Medulla oblongata (tissue), 1 donor: ENCODE results near the gene FRYL.
"Not testable (repeated sequence)": the region's sequence is repeated elsewhere in the genome, so short reads cannot be mapped to it uniquely, and the experiment has no call there.

Experiments
- DNase-seq: peaks from one replicate; pipeline ENCODE4 v3.0.0-alpha.2; 2015; ENCODE audit errors: extremely low spot score

FRYL gene

GRCh38 chr4:48664938-48665337, 115.1 kb downstream of the FRYL start:
- no peak for DNase-seq

DNA sequence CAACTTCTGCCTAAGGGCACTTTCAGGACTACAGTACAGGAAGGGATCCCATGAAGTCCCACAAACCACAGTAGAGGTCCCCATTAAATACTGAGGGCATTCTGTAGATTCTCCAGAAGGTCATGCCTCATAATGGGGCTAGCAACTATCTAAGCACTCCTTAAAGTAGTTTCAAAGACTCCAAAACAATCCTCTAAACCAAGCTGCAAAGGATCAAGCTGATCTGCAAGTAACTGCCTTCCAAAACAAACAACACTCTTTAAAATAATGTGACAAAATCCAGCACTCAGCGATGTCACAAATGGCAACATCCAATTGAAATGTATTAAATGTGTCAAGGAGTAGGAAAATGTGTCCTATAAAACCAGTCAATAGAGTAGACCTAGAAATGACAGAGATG, 118.7 kb downstream of the FRYL start:
- no peak for DNase-seq

- no peak for DNase-seq
Measured at GRCh38 chr4:48660347-48660746, 119.7 kb downstream of the FRYL start.

DNA sequence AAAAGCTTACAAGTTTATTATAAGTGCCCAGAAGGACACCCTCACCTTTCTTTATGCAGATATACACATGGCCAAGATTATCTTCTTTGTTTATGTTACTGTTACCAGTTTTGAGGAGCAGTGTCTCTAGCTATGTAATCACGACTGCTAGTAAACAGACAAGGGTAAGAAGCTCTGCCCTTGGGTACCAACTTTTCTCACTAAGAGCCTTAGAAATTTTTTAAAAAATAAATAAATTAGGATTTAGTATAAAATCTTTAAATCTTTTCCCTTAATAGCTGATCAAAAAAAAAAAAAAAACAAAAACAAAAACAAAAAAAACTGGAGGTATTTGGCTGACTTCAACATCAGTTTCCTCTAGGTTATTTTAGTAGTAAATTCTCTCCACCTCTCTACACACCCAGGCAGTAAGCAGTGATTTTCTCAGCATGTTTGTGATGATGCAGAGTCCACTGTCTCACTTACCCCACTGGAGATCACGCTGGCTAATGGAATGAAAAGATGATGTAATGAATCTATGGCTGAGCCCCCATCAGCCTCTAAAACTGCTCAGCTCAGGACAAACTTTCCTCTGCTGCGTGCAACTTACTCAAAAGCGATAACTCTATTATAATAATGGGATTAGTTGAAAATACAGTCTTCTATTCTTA, 125.9 kb downstream of the FRYL start:
- no peak for DNase-seq

- peak; percentile 92 for DNase-seq
Measured at GRCh38 chr4:48653217-48654014, 126.7 kb downstream of the FRYL start.

DNA sequence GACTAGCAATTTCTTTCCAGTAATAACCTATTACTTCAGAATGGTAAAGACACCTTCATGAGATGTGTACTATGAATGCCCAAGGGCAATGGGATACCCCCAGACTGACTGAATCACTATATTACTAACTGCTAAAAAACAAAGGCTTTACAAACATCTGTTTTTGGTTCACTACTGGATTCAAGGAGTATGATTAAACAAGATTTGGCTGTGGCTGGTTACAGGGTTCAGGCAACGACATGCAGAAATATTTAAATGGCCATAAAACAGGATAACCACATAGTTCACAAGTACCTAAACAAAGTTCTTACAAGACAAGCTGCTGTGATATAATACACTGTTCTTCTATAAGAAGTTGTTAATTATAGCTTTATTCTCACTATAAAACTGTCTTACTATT, 128.2 kb downstream of the FRYL start:
- no peak for DNase-seq

- DNase-seq = no peak
Measured at GRCh38 chr4:48649505-48649904, 130.6 kb downstream of the FRYL start.

GRCh38 chr4:48645225-48645794, 134.8 kb downstream of the FRYL start:
- DNase-seq = no peak

DNA sequence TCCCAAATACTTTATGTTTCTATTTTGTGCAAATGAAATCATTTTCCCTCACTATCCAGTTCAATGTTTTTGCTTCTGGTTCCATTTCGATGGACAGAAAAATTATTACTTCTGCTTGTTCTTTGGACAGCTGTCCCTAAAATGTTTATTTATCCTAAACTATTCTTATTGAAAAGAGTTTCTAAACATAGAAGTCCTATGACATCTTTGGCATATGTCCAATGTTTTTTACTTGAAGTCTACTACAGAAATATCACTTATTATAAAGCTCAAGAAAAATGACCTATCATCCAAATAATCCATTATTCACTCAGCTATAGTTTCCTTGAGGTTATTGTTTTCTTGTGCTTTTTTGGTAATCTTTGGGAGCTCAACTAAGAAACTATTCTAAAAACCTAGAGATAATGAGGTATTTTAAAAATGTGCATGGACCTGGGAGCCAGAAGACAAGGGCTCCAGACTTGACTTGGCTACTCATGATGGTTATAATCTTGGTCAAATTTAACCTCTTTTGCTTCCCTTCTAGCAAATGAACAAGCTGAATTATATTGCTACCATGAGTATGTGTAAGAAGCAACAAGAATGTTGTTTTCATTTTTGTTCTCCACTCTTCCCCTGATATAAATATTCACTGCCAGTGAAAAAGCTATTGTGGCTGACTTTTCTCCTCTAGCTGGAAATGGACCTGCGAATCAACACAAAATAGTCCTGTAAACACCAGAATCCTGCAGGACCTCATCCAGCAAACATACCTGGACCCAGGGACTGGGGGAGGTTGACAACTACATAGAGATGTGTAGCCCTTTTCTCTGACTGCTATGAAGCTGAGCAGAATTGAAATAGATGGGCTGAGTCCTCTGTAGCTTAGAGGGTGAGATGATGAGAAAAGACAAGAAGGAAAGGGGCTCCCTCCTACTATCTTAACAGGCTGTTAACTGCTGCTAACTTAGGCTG, 137.4 kb downstream of the FRYL start:
- DNase-seq = no peak

DNA sequence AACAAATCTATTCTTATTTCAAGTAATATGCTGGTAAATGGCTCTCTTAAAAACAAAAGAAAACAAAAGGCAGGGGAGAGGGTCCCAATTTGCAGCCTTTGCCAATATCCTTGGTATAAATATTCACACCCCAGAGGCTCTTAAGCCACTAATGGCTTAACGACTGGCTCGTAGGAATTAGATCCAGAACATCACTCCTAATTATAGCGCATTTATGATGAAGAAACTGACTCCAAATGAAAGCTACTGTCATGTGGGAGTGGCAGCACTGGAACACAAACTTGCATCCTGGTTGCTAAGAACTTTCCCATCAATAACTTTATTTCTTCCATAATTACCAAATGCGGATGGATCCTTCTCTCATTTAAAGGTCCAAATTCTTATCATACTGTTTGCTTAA, 138.7 kb downstream of the FRYL start:
- DNase-seq = peak; percentile 17

GRCh38 chr4:48640699-48641098, 139.4 kb downstream of the FRYL start:
- peak; percentile 31 for DNase-seq

DNA sequence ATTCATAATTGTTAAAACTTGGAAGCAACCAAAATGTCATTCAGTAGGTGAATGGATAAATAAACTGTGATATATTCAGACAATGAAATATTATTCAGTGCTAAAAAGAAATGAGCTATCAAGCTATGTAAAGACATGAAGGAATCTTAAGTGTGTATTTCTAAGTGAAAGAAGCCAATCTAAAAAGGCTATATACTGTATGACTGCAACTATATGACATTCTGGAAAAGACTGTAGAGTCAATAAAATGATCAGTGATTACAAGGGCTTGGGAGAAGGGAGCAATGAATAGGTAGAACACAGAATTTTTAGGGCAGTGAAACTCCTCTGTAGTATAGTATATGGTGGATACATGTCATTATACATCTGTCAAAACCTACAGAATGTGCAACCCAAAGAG, 139.9 kb downstream of the FRYL start:
- DNase-seq = no peak

- no peak for DNase-seq
Measured at GRCh38 chr4:48639807-48640206, 140.3 kb downstream of the FRYL start.

- DNase-seq = not testable (repeated sequence)
Measured at GRCh38 chr4:48638586-48638985, 141.5 kb downstream of the FRYL start.

DNA sequence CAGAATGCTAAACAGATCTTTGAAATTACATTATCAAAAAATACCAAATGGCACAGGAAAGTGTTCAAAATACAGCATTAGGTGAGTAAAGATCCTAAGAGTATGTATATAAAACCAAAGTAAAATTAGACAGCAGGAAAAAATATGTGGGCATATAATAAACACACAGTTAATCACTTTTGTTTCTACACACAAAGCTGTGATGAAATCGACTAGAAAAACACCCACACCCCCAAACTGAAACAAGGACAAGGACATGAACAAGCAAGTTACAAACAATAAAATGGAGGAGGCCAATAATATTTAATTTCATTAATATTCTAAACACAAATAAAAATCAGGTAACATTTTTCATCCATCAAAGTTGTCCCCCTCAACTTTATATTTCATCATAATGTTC, 143.2 kb downstream of the FRYL start:
- DNase-seq = no peak

GRCh38 chr4:48635980-48636379, 144.1 kb downstream of the FRYL start:
- peak; percentile 79 for DNase-seq

DNA sequence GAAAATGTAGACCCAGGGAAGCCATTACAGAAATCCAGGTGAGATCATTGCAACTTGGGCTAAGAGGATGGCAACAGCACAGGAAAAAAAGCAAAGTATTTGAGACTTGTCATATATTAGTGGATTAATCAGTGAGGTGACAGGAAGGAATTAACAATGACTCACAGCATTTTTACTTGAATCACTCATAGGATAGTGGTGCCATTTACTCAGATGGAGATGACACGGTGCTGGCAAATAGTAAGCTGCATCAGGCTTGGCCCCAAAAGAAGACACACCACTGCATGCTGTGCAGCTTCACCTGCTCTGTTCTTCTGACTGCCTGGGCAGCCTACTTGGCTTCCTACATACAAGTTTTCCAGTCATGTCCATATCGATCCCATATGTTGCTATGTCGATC, 144.8 kb downstream of the FRYL start:
- peak; percentile 33 for DNase-seq

DNA sequence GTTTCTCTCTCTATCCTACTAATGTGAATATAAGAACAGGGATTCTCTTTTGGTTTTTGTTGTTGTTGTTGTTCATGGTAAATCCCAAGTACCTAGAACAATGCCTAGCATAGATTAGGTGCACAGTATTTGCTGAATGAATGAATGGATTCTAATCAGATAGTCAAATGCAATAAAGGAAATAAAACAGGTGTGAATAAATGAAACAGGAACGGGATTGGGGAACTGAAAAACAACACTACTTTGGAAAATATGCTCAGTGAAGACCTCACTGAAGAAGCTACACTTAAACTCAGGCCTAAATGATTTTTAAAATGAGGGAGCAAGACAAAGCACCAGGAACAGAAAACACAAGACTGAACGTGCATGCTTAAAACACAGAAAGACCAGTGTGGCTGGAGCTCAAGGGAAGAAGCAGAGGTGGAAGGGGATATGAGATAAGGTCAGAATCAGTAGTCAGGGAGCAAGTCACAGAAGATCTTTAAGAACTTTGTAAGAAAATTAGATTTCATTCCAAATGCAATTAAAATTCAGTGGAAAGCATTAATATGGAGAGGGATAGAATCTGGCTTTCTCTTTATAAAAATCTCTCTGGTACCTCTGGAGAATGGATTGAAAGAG, 145.3 kb downstream of the FRYL start:
- DNase-seq = peak; percentile 21

DNA sequence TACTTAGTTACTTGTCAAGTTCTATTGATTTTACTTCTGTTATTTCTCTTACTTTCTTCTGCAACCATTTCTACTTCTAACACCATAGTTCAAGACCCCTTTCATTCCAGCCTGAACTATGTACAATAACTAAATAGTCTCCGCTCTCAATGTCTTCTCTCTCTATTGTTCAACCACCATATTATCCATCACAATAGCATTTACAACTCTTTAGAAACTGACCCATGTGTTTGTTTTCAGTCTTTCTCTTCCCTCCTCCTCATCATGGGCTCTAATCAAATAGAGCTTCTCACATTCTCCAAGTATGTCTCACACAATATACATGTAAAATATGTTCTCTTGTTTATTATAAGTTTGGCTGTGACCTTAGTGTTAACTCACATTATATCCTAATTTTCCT, 146.4 kb downstream of the FRYL start:
- peak; percentile 25 for DNase-seq

DNA sequence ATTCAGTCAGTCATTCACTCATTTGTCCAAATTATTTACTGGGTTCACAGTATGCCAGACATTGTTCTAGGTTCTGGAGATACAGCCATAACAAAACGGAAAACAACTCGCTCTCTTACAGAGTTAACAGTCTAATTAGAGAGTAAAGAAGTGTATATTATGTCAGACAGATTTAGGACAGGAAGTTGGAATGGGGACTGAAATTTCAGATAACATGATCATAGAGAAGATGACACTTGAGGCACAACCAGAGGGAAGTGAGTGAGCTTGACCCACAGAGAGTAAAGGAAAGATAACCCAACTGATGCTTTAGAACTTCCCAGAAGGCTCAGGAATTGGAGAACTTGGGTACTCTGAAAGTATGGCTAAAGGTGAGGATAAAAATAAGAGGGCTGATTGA, 150.6 kb downstream of the FRYL start:
- no peak for DNase-seq

DNA sequence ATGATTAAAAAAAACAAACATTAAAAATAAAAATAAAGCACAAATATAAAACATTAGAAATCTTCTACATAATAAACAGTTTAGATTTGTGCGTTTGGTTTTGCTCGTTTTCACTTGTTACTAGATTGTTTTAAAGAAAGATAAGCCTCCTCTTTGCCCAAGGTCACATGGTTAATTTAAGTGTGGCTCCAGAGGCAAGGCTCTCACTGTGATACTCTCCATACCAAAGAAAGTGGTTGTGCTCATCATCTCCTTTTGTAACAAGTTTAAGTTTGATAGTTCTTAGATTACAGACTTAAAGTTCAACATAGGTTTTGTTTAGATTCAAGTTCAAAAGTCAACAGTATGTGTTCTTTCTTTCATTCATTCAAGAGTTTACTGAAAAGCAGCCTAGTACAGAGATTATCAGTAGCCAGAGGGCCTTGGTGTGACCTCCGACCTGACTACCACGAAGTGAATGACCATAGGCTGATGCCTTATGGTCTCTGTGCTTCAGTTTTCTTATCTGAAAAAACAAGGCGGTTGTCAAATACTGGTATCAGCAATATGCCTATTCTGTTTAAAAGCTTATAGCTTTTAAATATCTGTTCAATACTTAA, 156.8 kb downstream of the FRYL start:
- DNase-seq = no peak
